ENCODE results near the gene CASK. TPM values are rescaled to one million over a fixed set of nuclear protein-coding genes. Genes with fewer than 3 reads are reported as not detected.

The CASK gene
- total and polyA plus RNA-seq, 2 of the 13 experiments (the other 11 are each of a cell fraction or from before 2014, with no cell fraction given): 14.5 to 16.0 TPM

GRCh38 chrX:41580423-41581064, 342.8 kb downstream of the CASK start:
- ChIA-PET POLR2A (no interaction called here), CTCF (ENCODE audit: low intra/inter-chr PET ratio, low total read pairs) (no interaction called here)
- Histone ChIP-seq H3K27me3 (ENCODE audit: control insufficient read depth in 1 of 2, insufficient read depth in 2 of 2, low read length in 2 of 2) (no peaks in the 10 kb centered on the region), H4K20me1 (ENCODE audit: insufficient read depth, low read length) (no peaks in the 10 kb centered on the region), H3K4me3 (replicated peaks in 1 of 3; ENCODE audit: insufficient read depth in 1 of 3, low read depth in 2 of 3, low read length in 3 of 3) (no peak overlapping the region), H3K4me1 (ENCODE audit: insufficient read depth, low read length) (no peaks in the 10 kb centered on the region), H2AFZ (ENCODE audit: low read length) (no peak overlapping the region), H3K27ac (ENCODE audit: extremely low read length, insufficient read depth, low read length) (no peak overlapping the region), H3K79me2 (ENCODE audit: insufficient read depth, low read length) (no peaks in the 10 kb centered on the region), H3K4me2 (ENCODE audit: low read depth, low read length) (no peak overlapping the region), H3K9me3 (ENCODE audit: low read length) (no peaks in the 10 kb centered on the region), H3K9ac (ENCODE audit: insufficient read depth, low read depth, low read length) (no peak overlapping the region), H3K36me3 (replicated peaks in 1 of 2; ENCODE audit: control insufficient read depth in 1 of 2, insufficient read depth in 2 of 2, low read length in 2 of 2) (no peaks in the 10 kb centered on the region)
- DNase-seq (ENCODE audit: low spot score) (no peak), ATAC-seq (no peak), FAIRE-seq (no peak)
- TF ChIP-seq ATRX (CRISPR knock-in tag; IDR thresholded peaks at IDR 0.05; ENCODE audit: borderline replicate concordance) (no peak), JDP2 (CRISPR knock-in tag; IDR thresholded peaks at IDR 0.05; ENCODE audit: borderline replicate concordance) (no peak), MAZ (IDR thresholded peaks at IDR 0.05; ENCODE audit: borderline replicate concordance, low read depth, low read length) (no peak), MAZ (CRISPR knock-in tag; IDR thresholded peaks at IDR 0.05; ENCODE audit: low read depth) (no peak), MYNN (CRISPR knock-in tag; IDR thresholded peaks at IDR 0.05; ENCODE audit: low read depth) (no peak), NCOA2 (CRISPR knock-in tag; IDR thresholded peaks at IDR 0.05) (no peak), ZNF589 (CRISPR knock-in tag; conservative IDR thresholded peaks at IDR 0.05) (no peak), ZNF598 (CRISPR knock-in tag; IDR thresholded peaks at IDR 0.05; ENCODE audit: borderline replicate concordance) (no peak), ZNF282 (IDR thresholded peaks at IDR 0.05; ENCODE audit: partially characterized antibody) (no peak)
- intact Hi-C loops (cut with micrococcal nuclease; ENCODE audit: unreplicated experiment): no loop called here
- in situ Hi-C loops (cut with HindIII; ENCODE audit: extremely low pct_ligation_motif_present, low pct_unique_long_range_greater_than_20kb): no loop called here
- WGBS (ENCODE audit: low lambda C conversion rate): 97% methylated on average over 6 of the region's 6 CpGs
- BruUV-seq (replicated peaks): no TSS peak

DNA sequence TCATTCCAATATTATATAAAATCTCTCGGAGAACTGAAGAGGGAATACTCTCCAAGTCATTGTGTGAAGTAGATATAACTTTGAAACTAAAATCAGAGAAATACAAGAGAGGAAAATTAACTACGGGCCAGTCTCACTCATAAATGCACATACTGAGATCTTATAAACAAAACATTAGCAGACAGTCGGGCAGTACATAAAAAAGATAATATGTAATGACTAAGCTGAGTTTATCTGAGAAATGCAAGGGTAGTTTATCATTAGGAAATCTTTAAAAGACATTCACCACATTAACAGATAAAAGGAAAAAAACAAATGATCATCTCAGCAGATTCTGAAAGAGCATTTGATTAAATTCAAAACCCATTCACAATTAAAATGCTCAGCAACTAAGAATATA, 359.5 kb downstream of the CASK start:
- CTCF ChIA-PET (ENCODE audit: low intra/inter-chr PET ratio, low total read pairs): no interaction called here
- 95% methylated on average over 3 of the region's 3 CpGs for WGBS (ENCODE audit: low lambda C conversion rate)
- POLR2A ChIA-PET: no interaction called here
- no TSS peak for BruUV-seq (replicated peaks)
- Histone ChIP-seq H3K9ac (ENCODE audit: insufficient read depth, low read depth, low read length) (no peak overlapping the region), H4K20me1 (ENCODE audit: insufficient read depth, low read length) (no peaks in the 10 kb centered on the region), H3K4me3 (replicated peaks in 1 of 3; ENCODE audit: insufficient read depth in 1 of 3, low read depth in 2 of 3, low read length in 3 of 3) (no peak overlapping the region), H3K4me2 (ENCODE audit: low read depth, low read length) (no peak overlapping the region), H3K27ac (ENCODE audit: extremely low read length, insufficient read depth, low read length) (no peak overlapping the region), H3K79me2 (ENCODE audit: insufficient read depth, low read length) (no peaks in the 10 kb centered on the region), H3K36me3 (replicated peaks in 1 of 2; ENCODE audit: control insufficient read depth in 1 of 2, insufficient read depth in 2 of 2, low read length in 2 of 2) (peaks cover 0 to 4% of the 10 kb centered on the region in 2 experiments; a peak in 1 of 5 replicates), H3K9me3 (ENCODE audit: low read length) (no peaks in the 10 kb centered on the region), H3K4me1 (ENCODE audit: insufficient read depth, low read length) (no peaks in the 10 kb centered on the region), H2AFZ (ENCODE audit: low read length) (no peak overlapping the region), H3K27me3 (ENCODE audit: control insufficient read depth in 1 of 2, insufficient read depth in 2 of 2, low read length in 2 of 2) (no peaks in the 10 kb centered on the region)
- intact Hi-C loops (cut with micrococcal nuclease; ENCODE audit: unreplicated experiment) (no loop called here), in situ Hi-C loops (cut with HindIII; ENCODE audit: extremely low pct_ligation_motif_present, low pct_unique_long_range_greater_than_20kb) (no loop called here)
- FAIRE-seq (no peak), ATAC-seq (no peak), DNase-seq (ENCODE audit: low spot score) (no peak)
- TF ChIP-seq ZNF83 (CRISPR knock-in tag; IDR thresholded peaks at IDR 0.05; ENCODE audit: borderline replicate concordance) (no peak), ZNF260 (CRISPR knock-in tag; IDR thresholded peaks at IDR 0.05; ENCODE audit: borderline replicate concordance, low read depth) (no peak), SRSF4 (IDR thresholded peaks at IDR 0.05; ENCODE audit: low read depth, low read length, poor library complexity, severe bottlenecking) (no peak), NFATC3 (CRISPR knock-in tag; IDR thresholded peaks at IDR 0.05) (no peak), MYC (CRISPR knock-in tag; IDR thresholded peaks at IDR 0.05; ENCODE audit: borderline replicate concordance) (no peak), ZNF616 (CRISPR knock-in tag; IDR thresholded peaks at IDR 0.05; ENCODE audit: low read depth) (no peak), RFX5 (IDR thresholded peaks at IDR 0.05; ENCODE audit: low read depth, low read length) (no peak), ATRX (CRISPR knock-in tag; IDR thresholded peaks at IDR 0.05; ENCODE audit: borderline replicate concordance) (no peak), CCAR2 (optimal IDR thresholded peaks at IDR 0.05; ENCODE audit: low read depth, low read length) (no peak), ZNF660 (CRISPR knock-in tag; IDR thresholded peaks at IDR 0.05; ENCODE audit: borderline replicate concordance, low read depth) (no peak), ZBTB3 (CRISPR knock-in tag; IDR thresholded peaks at IDR 0.05; ENCODE audit: borderline replicate concordance, low read depth) (no peak), ZNF879 (CRISPR knock-in tag; IDR thresholded peaks at IDR 0.05) (no peak)
- TF ChIP-seq, protein P1, sequence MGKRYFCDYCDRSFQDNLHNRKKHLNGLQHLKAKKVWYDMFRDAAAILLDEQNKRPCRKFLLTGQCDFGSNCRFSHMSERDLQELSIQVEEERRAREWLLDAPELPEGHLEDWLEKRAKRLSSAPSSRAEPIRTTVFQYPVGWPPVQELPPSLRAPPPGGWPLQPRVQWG (CRISPR knock-in tag; IDR thresholded peaks at IDR 0.05; ENCODE audit: borderline replicate concordance, low read depth): no peak

All from HepG2 (cell line).